ENCODE measurements around the gene N4BP2L2. TPM values are rescaled to one million over a fixed set of nuclear protein-coding genes. Genes with fewer than 3 reads are reported as not detected.
A peak's percentile ranks its signal among the peaks of the same experiment; 100 is the strongest.

N4BP2L2 gene
- total and polyA plus RNA-seq, 9 donors = 76.1 to 137 (median 83.7) TPM

DNA sequence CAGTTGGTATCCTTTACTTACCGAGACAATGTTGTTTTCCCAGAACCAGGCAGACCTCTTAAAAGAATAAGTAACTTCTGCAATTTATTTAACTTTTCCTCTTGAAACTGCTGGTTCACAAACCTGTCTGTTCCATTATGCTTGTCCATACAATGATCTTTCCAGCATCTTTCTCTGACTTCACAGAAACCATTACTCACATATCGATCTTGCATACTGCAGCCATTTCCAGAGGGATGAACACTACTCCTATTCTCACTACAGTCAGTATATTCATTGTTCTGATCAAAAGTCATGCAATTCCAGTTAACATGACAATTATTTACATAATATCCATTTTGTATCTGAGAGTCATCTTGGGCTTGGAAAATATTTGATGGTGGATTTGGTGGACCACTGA is 2.8 kb downstream of the N4BP2L2 start:
- Histone ChIP-seq H3K4me1 (ENCODE audit: control insufficient read depth, insufficient read depth, low read length) (peaks cover 8% of the 10 kb centered on the region), H3K4me3 (ENCODE audit: low read length) (no peak overlapping the region), H3K9me3 (replicated peaks; ENCODE audit: control insufficient read depth, low read depth, low read length) (no peaks in the 10 kb centered on the region), H3K27me3 (ENCODE audit: control insufficient read depth, insufficient read depth, low read length) (no peaks in the 10 kb centered on the region), H3K36me3 (ENCODE audit: control insufficient read depth, insufficient read depth, low read length) (peaks cover 14% of the 10 kb centered on the region), H3K27ac (ENCODE audit: low read length) (no peak overlapping the region)
- DNase-seq = no peak
- no CpG with 5 or more reads among the region's 2 CpGs for WGBS (ENCODE audit: insufficient coverage)

- Histone ChIP-seq H3K4me3 (ENCODE audit: low read length) (no peak overlapping the region), H3K27ac (ENCODE audit: low read length) (peak overlapping the region; percentile 38), H3K9me3 (replicated peaks; ENCODE audit: control insufficient read depth, low read depth, low read length) (no peaks in the 10 kb centered on the region), H3K36me3 (ENCODE audit: control insufficient read depth, insufficient read depth, low read length) (peaks cover 14% of the 10 kb centered on the region), H3K27me3 (ENCODE audit: control insufficient read depth, insufficient read depth, low read length) (no peaks in the 10 kb centered on the region), H3K4me1 (ENCODE audit: control insufficient read depth, insufficient read depth, low read length) (peaks cover 10% of the 10 kb centered on the region)
- WGBS (ENCODE audit: insufficient coverage) = no CpG with 5 or more reads among the region's 1 CpG
- DNase-seq = peak; percentile 17
Measured at GRCh38 chr13:32535115-32535514, 3.5 kb downstream of the N4BP2L2 start.

GRCh38 chr13:32530841-32531253 is 7.7 kb downstream of the N4BP2L2 start:
- H3K27me3 ChIP-seq (ENCODE audit: control insufficient read depth, insufficient read depth, low read length) = no peaks in the 10 kb centered on the region
- H3K4me1 ChIP-seq (ENCODE audit: control insufficient read depth, insufficient read depth, low read length) = peaks cover 7% of the 10 kb centered on the region
- peak overlapping the region; percentile 52 for H3K27ac ChIP-seq (ENCODE audit: low read length)
- DNase-seq = peak; percentile 89
- no CpG with 5 or more reads among the region's 2 CpGs for WGBS (ENCODE audit: insufficient coverage)
- peaks cover 8% of the 10 kb centered on the region for H3K36me3 ChIP-seq (ENCODE audit: control insufficient read depth, insufficient read depth, low read length)
- no peaks in the 10 kb centered on the region for H3K9me3 ChIP-seq (replicated peaks; ENCODE audit: control insufficient read depth, low read depth, low read length)
- H3K4me3 ChIP-seq (ENCODE audit: low read length) = no peak overlapping the region

DNA sequence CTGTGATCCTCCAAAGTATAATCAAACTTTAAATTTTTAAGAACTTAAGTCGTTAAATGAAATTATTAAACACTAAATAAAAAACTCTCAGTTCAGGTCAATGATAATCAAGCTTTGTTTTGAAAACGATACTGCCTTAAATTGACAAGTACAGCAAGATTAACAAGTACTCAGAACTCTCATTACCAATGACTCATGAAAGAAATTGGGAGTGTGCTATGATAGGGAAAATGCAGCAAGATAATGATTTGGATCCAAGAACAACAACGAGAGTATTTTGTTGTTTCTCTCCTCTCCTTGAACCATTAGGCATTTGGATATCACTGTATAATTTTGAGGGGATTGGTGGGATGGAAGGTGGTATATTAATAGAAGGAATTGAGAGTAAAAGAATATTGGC is 10.2 kb downstream of the N4BP2L2 start:
- peaks cover 7% of the 10 kb centered on the region for H3K36me3 ChIP-seq (ENCODE audit: control insufficient read depth, insufficient read depth, low read length)
- H3K4me1 ChIP-seq (ENCODE audit: control insufficient read depth, insufficient read depth, low read length) = peaks cover 7% of the 10 kb centered on the region
- H3K9me3 ChIP-seq (replicated peaks; ENCODE audit: control insufficient read depth, low read depth, low read length) = no peaks in the 10 kb centered on the region
- no peak overlapping the region for H3K27ac ChIP-seq (ENCODE audit: low read length)
- no peak for DNase-seq
- no peak overlapping the region for H3K4me3 ChIP-seq (ENCODE audit: low read length)
- no peaks in the 10 kb centered on the region for H3K27me3 ChIP-seq (ENCODE audit: control insufficient read depth, insufficient read depth, low read length)
- no CpG with 5 or more reads among the region's 3 CpGs for WGBS (ENCODE audit: insufficient coverage)

GRCh38 chr13:32527151-32527550 is 11.4 kb downstream of the N4BP2L2 start:
- H3K9me3 ChIP-seq (replicated peaks; ENCODE audit: control insufficient read depth, low read depth, low read length) = no peaks in the 10 kb centered on the region
- no peak overlapping the region for H3K27ac ChIP-seq (ENCODE audit: low read length)
- no peaks in the 10 kb centered on the region for H3K27me3 ChIP-seq (ENCODE audit: control insufficient read depth, insufficient read depth, low read length)
- peaks cover 7% of the 10 kb centered on the region for H3K4me1 ChIP-seq (ENCODE audit: control insufficient read depth, insufficient read depth, low read length)
- no CpG with 5 or more reads among the region's 3 CpGs for WGBS (ENCODE audit: insufficient coverage)
- DNase-seq = no peak
- no peak overlapping the region for H3K4me3 ChIP-seq (ENCODE audit: low read length)
- H3K36me3 ChIP-seq (ENCODE audit: control insufficient read depth, insufficient read depth, low read length) = peaks cover 8% of the 10 kb centered on the region

DNA sequence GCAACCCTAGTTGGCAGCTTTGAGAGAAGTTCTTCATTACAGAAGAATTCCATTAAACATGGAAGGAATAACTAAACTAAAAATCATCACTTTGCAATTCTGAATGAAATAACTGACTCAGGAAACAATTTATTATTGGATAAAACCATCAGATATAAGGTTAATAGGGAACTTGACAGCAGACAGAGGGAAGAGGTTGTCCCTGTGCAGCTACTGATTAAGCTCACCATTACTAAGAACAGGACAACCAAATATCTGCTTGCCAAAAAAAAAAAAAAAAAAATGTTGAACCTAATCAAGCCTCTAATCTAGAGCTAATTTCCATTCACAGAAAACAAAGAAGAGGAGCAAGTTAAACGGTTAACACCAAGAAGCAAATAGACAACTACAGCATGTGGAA is 12.8 kb downstream of the N4BP2L2 start:
- no peak overlapping the region for H3K4me3 ChIP-seq (ENCODE audit: low read length)
- peaks cover 9% of the 10 kb centered on the region for H3K36me3 ChIP-seq (ENCODE audit: control insufficient read depth, insufficient read depth, low read length)
- no peaks in the 10 kb centered on the region for H3K9me3 ChIP-seq (replicated peaks; ENCODE audit: control insufficient read depth, low read depth, low read length)
- H3K27me3 ChIP-seq (ENCODE audit: control insufficient read depth, insufficient read depth, low read length) = no peaks in the 10 kb centered on the region
- DNase-seq = no peak
- no peak overlapping the region for H3K27ac ChIP-seq (ENCODE audit: low read length)
- peaks cover 2% of the 10 kb centered on the region for H3K4me1 ChIP-seq (ENCODE audit: control insufficient read depth, insufficient read depth, low read length)
- WGBS (ENCODE audit: insufficient coverage) = no CpG with 5 or more reads among the region's 1 CpG

DNA sequence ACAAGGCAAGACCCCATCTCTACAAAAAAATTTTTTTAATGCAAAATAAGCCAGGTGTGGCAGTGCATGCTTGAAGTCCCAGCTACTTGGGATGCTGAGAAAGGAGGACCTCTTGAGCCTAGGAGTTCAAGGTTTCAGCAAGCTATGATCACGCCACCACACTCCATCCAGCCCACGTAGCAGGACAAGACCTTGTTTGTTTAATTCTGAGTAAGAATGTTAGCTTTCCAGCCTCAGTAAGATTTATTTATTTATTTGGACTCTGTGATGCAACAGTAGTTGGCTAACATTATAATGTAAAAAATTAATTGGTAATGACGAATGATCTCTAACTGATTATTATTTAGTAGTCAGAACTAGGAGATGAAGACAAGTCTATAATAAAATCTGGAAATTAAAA is 23.3 kb downstream of the N4BP2L2 start:
- H3K4me1 ChIP-seq (ENCODE audit: control insufficient read depth, insufficient read depth, low read length) = no peaks in the 10 kb centered on the region
- WGBS (ENCODE audit: insufficient coverage) = no CpG with 5 or more reads among the region's 3 CpGs
- H3K36me3 ChIP-seq (ENCODE audit: control insufficient read depth, insufficient read depth, low read length) = peaks cover 17% of the 10 kb centered on the region
- no peaks in the 10 kb centered on the region for H3K27me3 ChIP-seq (ENCODE audit: control insufficient read depth, insufficient read depth, low read length)
- DNase-seq = no peak
- no peak overlapping the region for H3K4me3 ChIP-seq (ENCODE audit: low read length)
- H3K27ac ChIP-seq (ENCODE audit: low read length) = no peak overlapping the region
- no peaks in the 10 kb centered on the region for H3K9me3 ChIP-seq (replicated peaks; ENCODE audit: control insufficient read depth, low read depth, low read length)

- no peak for DNase-seq
- no peak overlapping the region for H3K4me3 ChIP-seq (ENCODE audit: low read length)
- H3K9me3 ChIP-seq (replicated peaks; ENCODE audit: control insufficient read depth, low read depth, low read length) = no peaks in the 10 kb centered on the region
- H3K4me1 ChIP-seq (ENCODE audit: control insufficient read depth, insufficient read depth, low read length) = no peaks in the 10 kb centered on the region
- WGBS (ENCODE audit: insufficient coverage) = no CpG with 5 or more reads among the region's 4 CpGs
- peaks cover 9% of the 10 kb centered on the region for H3K36me3 ChIP-seq (ENCODE audit: control insufficient read depth, insufficient read depth, low read length)
- H3K27me3 ChIP-seq (ENCODE audit: control insufficient read depth, insufficient read depth, low read length) = no peaks in the 10 kb centered on the region
- no peak overlapping the region for H3K27ac ChIP-seq (ENCODE audit: low read length)
Measured at GRCh38 chr13:32511482-32511881, 27.1 kb downstream of the N4BP2L2 start.

DNA sequence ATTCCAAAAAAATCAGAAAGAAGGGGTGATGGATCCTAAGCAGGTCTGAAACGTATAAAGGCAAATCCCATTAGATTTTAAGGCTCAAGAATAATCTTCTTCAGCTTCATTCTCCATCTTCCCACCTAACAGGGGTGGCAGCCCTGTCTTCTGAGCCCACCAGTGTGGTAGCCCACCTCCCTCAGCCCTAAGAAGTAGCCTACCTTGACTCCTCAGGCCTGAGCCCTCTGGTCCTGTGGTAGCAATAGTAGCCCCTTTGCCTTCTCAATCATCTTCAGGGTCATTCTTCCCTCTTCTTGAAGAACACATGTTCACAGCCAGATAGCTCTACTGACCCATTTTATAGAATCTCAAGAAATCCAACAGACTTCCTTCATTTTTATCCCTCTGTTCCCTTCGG is 33.7 kb downstream of the N4BP2L2 start:
- H3K27ac ChIP-seq (ENCODE audit: low read length) = no peak overlapping the region
- no peaks in the 10 kb centered on the region for H3K4me1 ChIP-seq (ENCODE audit: control insufficient read depth, insufficient read depth, low read length)
- no peaks in the 10 kb centered on the region for H3K27me3 ChIP-seq (ENCODE audit: control insufficient read depth, insufficient read depth, low read length)
- H3K9me3 ChIP-seq (replicated peaks; ENCODE audit: control insufficient read depth, low read depth, low read length) = no peaks in the 10 kb centered on the region
- WGBS (ENCODE audit: insufficient coverage) = no CpG with 5 or more reads among the region's 2 CpGs
- H3K4me3 ChIP-seq (ENCODE audit: low read length) = no peak overlapping the region
- H3K36me3 ChIP-seq (ENCODE audit: control insufficient read depth, insufficient read depth, low read length) = no peaks in the 10 kb centered on the region
- DNase-seq = no peak

DNA sequence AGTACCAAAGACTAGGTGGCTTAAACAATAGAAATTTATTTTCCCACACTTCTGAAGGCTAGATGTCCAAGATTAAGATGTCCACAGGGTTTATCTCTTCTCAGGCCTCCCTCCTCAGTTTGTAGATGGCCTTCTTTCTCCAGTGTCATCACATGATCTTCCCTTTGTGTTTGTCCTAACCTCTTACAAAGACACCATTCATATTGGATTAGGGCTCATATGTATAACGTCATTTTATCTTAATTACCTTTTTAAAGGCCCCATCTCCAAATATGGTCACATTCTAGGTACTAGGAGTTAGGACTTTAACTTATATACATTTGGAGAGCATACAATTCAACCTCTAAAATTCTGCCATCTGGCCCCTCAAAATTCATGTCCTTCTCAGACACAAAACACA is 34.3 kb downstream of the N4BP2L2 start:
- no CpG with 5 or more reads among the region's 1 CpG for WGBS (ENCODE audit: insufficient coverage)
- H3K27ac ChIP-seq (ENCODE audit: low read length) = no peak overlapping the region

DNA sequence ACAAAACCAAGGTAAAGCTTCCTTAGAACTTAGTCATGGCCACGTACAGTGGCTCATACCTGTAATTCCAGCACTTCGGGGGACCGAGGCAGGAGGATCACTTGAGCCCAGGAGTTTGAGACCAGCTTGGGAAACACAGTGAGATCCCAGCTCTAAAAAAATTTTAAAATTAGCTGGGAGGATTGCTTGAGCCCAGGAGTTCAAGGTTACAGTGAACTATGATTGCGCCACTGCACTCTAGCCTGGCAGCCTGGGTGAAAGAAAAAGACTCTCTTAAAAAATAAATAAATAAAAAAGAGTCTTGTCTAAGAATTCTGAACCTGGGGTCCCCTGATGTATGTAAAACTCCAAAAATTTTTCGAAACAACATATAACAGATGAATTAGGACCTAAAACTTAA is 34.9 kb downstream of the N4BP2L2 start:
- Histone ChIP-seq H3K36me3 (ENCODE audit: control insufficient read depth, insufficient read depth, low read length) (no peaks in the 10 kb centered on the region), H3K4me3 (ENCODE audit: low read length) (no peak overlapping the region), H3K27ac (ENCODE audit: low read length) (no peak overlapping the region), H3K4me1 (ENCODE audit: control insufficient read depth, insufficient read depth, low read length) (no peaks in the 10 kb centered on the region), H3K9me3 (replicated peaks; ENCODE audit: control insufficient read depth, low read depth, low read length) (no peaks in the 10 kb centered on the region), H3K27me3 (ENCODE audit: control insufficient read depth, insufficient read depth, low read length) (no peaks in the 10 kb centered on the region)
- DNase-seq = no peak
- WGBS (ENCODE audit: insufficient coverage) = 100% methylated on average over 3 of the region's 5 CpGs

More for the DNA sequence above, 34.3 kb downstream of the N4BP2L2 start:
- Histone ChIP-seq H3K9me3 (replicated peaks; ENCODE audit: control insufficient read depth, low read depth, low read length) (no peaks in the 10 kb centered on the region), H3K4me3 (ENCODE audit: low read length) (no peak overlapping the region), H3K4me1 (ENCODE audit: control insufficient read depth, insufficient read depth, low read length) (no peaks in the 10 kb centered on the region), H3K27me3 (ENCODE audit: control insufficient read depth, insufficient read depth, low read length) (no peaks in the 10 kb centered on the region), H3K36me3 (ENCODE audit: control insufficient read depth, insufficient read depth, low read length) (no peaks in the 10 kb centered on the region)
- DNase-seq = no peak

Measured in muscle of leg (tissue), 11 donors.